Cardiac muscle cell (in vitro differentiated cells and primary cell): Measurements from ENCODE around the gene WNK3. TPM values are rescaled to one million over a fixed set of nuclear protein-coding genes. Genes with fewer than 3 reads are reported as not detected.

Source experiments
- DNase-seq, 2 donors: peaks; one replicate each; pipeline versions ENCODE4 v3.0.0 to v3.0.0-alpha.2; 2010 to 2017; ENCODE audit warnings: low read depth in 1 of 2, low spot score in 1 of 2
- H3K27ac ChIP-seq: fragments of 200-600 bp; sonication (generic); 2 replicates; pipeline ENCODE4 v1.5.1; 2016
- H3K27me3 ChIP-seq: fragments of 200-600 bp; sonication (generic); 2 replicates; pipeline ENCODE4 v1.6.0; 2016; ENCODE audit warnings: control low read depth
- H3K36me3 ChIP-seq: fragments of 200-600 bp; sonication (generic); 2 replicates; pipeline ENCODE4 v1.5.1; 2016; ENCODE audit warnings: control low read depth
- H3K4me1 ChIP-seq: fragments of 200-600 bp; sonication (generic); 2 replicates; pipeline ENCODE4 v1.8.1; 2017; ENCODE audit warnings: low read depth, mild to moderate bottlenecking, mixed run types
- H3K4me3 ChIP-seq: fragments of 200-600 bp; sonication (generic); 2 replicates; pipeline ENCODE4 v1.5.1; 2016; ENCODE audit warnings: mild to moderate bottlenecking
- H3K9me3 ChIP-seq: fragments of 200-600 bp; sonication (generic); 2 replicates; pipeline ENCODE4 v1.5.1; 2017; ENCODE audit warnings: low read depth, mild to moderate bottlenecking, control low read depth
- CTCF ChIP-seq: IDR thresholded peaks from 2 replicates; pipeline ENCODE4 v1.5.1; 2012; ENCODE audit warnings: low read depth, mild to moderate bottlenecking, low read length
- polyA plus RNA-seq: library from polyadenylated mRNA; unstranded; fragments of >200 nt; fragmentation: Nextera tagmentation; extraction: Ambion mirVana; gene quantifications from 2 replicates; pipeline ENCODE4 v1.2.1, GENCODE V29; 2016
- total RNA-seq: library from RNA; depleted of rRNA; stranded (reverse); fragments of >200 nt; gene quantifications from 2 replicates; pipeline ENCODE4 v1.2.3, GENCODE V29; 2016

Gene WNK3
- total and polyA plus RNA-seq, 2 experiments from 2014 or later = 5.6 to 8.3 TPM

GRCh38 chrX:54281676-54282075 is 76.2 kb downstream of the WNK3 start:
- no peak for TF ChIP-seq CTCF

GRCh38 chrX:54280466-54280865 is 77.4 kb downstream of the WNK3 start:
- no peaks in the 10 kb centered on the region for H3K9me3 ChIP-seq
- no peaks in the 10 kb centered on the region for H3K4me1 ChIP-seq
- no peaks in the 10 kb centered on the region for H3K27me3 ChIP-seq
- no peak for TF ChIP-seq CTCF
- H3K36me3 ChIP-seq = no peaks in the 10 kb centered on the region
- H3K4me3 ChIP-seq = no peak overlapping the region
- DNase-seq = no peak
- no peak overlapping the region for H3K27ac ChIP-seq

More at GRCh38 chrX:54281676-54282075, 76.2 kb downstream of the WNK3 start:
- Histone ChIP-seq H3K27me3 (no peaks in the 10 kb centered on the region), H3K36me3 (no peaks in the 10 kb centered on the region), H3K9me3 (no peaks in the 10 kb centered on the region), H3K4me1 (no peaks in the 10 kb centered on the region), H3K4me3 (no peak overlapping the region), H3K27ac (no peak overlapping the region)
- DNase-seq = peak in 1 of 2 donors; percentile 23

- no peak overlapping the region for H3K4me3 ChIP-seq
- no peak for DNase-seq
Measured at GRCh38 chrX:54271664-54272063, 86.2 kb downstream of the WNK3 start.

GRCh38 chrX:54248309-54248708 is 109.5 kb downstream of the WNK3 start:
- DNase-seq = peak; percentile 4 to 38
- peak; percentile 35 for TF ChIP-seq CTCF
- no peaks in the 10 kb centered on the region for H3K36me3 ChIP-seq
- H3K4me1 ChIP-seq = peaks cover 5% of the 10 kb centered on the region
- no peak overlapping the region for H3K27ac ChIP-seq
- H3K27me3 ChIP-seq = no peaks in the 10 kb centered on the region
- no peak overlapping the region for H3K4me3 ChIP-seq
- no peaks in the 10 kb centered on the region for H3K9me3 ChIP-seq

More at GRCh38 chrX:54271664-54272063, 86.2 kb downstream of the WNK3 start:
- Histone ChIP-seq H3K27ac (no peak overlapping the region), H3K36me3 (no peaks in the 10 kb centered on the region), H3K9me3 (no peaks in the 10 kb centered on the region), H3K4me1 (no peaks in the 10 kb centered on the region), H3K27me3 (no peaks in the 10 kb centered on the region)
- no peak for TF ChIP-seq CTCF

- no peak overlapping the region for H3K4me3 ChIP-seq
- H3K27me3 ChIP-seq = no peaks in the 10 kb centered on the region
- no peak overlapping the region for H3K27ac ChIP-seq
- no peaks in the 10 kb centered on the region for H3K9me3 ChIP-seq
- no peak for DNase-seq
- no peaks in the 10 kb centered on the region for H3K36me3 ChIP-seq
- no peak for TF ChIP-seq CTCF
- peaks cover 5% of the 10 kb centered on the region for H3K4me1 ChIP-seq
Measured at GRCh38 chrX:54246866-54247265, 111.0 kb downstream of the WNK3 start.

- DNase-seq = no peak
- no peaks in the 10 kb centered on the region for H3K4me1 ChIP-seq
- H3K9me3 ChIP-seq = no peaks in the 10 kb centered on the region
- no peak for TF ChIP-seq CTCF
- H3K27ac ChIP-seq = no peak overlapping the region
- H3K36me3 ChIP-seq = no peaks in the 10 kb centered on the region
- no peaks in the 10 kb centered on the region for H3K27me3 ChIP-seq
- H3K4me3 ChIP-seq = no peak overlapping the region
Measured at GRCh38 chrX:54238588-54238987, 119.3 kb downstream of the WNK3 start.
